H1 (cell line): Measurements from ENCODE around the gene WNT1. TPM values are rescaled to one million over a fixed set of nuclear protein-coding genes. Genes with fewer than 3 reads are reported as not detected.
A peak's percentile ranks its signal among the peaks of the same experiment; 100 is the strongest.

Experiments
- CTCF ChIA-PET: fragments of 300-600 bp; sonication (Branson Sonifier 250); formaldehyde crosslinking; loops from one replicate; lab custom pipeline; 2021; ENCODE audit not compliant: partially characterized antibody; lab: Charles Lee
- POLR2A ChIA-PET: fragments of 300-600 bp; sonication (Branson Sonifier 250); formaldehyde crosslinking; loops from one replicate; lab custom pipeline; 2021; ENCODE audit warnings: inconsistent platforms; ENCODE audit not compliant: partially characterized antibody; lab: Charles Lee
- DNase-seq, 2 experiments: peaks; one replicate each; pipeline versions ENCODE4 v3.0.0 to v3.0.0-alpha.2; 2010 to 2022; ENCODE audit warnings: low spot score in 2 of 2, low read depth in 1 of 2, mixed read lengths in 1 of 2
- FAIRE-seq: peaks from 2 replicates; lab custom pipeline; 2011; peaks lifted over from hg19 to GRCh38; lab: Jason Lieb, UNC
- H2AFZ ChIP-seq: 2 replicates; pipeline ENCODE4 v1.8.1; 2012; ENCODE audit warnings: low read length, inconsistent platforms
- H2AK5ac ChIP-seq: 2 replicates; pipeline ENCODE4 v1.6.1; 2013; ENCODE audit warnings: low read depth, low read length
- H2BK120ac ChIP-seq: replicated peaks from 2 replicates; pipeline ENCODE3; 2013; ENCODE audit warnings: low read depth, low read length, inconsistent platforms
- H2BK12ac ChIP-seq: 2 replicates; pipeline ENCODE4 v1.6.1; 2013; ENCODE audit warnings: low read depth, low read length
- H2BK15ac ChIP-seq: 2 replicates; pipeline ENCODE4 v1.6.1; 2013; ENCODE audit warnings: low read length
- H2BK20ac ChIP-seq: 2 replicates; pipeline ENCODE4 v1.6.1; 2013; ENCODE audit warnings: low read length
- H2BK5ac ChIP-seq: 2 replicates; pipeline ENCODE4 v1.6.1; 2013; ENCODE audit warnings: low read depth, low read length
- H3K14ac ChIP-seq: 2 replicates; pipeline ENCODE4 v1.6.1; 2013; ENCODE audit warnings: inconsistent platforms; ENCODE audit not compliant: insufficient read length
- H3K18ac ChIP-seq: 2 replicates; pipeline ENCODE4 v1.6.1; 2013; ENCODE audit warnings: low read length; ENCODE audit errors: extremely low read depth
- H3K23ac ChIP-seq: 2 replicates; pipeline ENCODE4 v1.6.1; 2013; ENCODE audit warnings: inconsistent platforms; ENCODE audit not compliant: insufficient read length
- H3K23me2 ChIP-seq: 2 replicates; pipeline ENCODE4 v1.6.1; 2013; ENCODE audit warnings: low read depth, low read length
- H3K27ac ChIP-seq: 2 replicates; pipeline ENCODE4 v1.6.1; 2011; ENCODE audit warnings: low read depth, low read length, inconsistent platforms
- H3K27me3 ChIP-seq, 4 experiments: replicated peaks in 1 of 4; 1 replicate in 1 of 4; 2 replicates in 3 of 4; pipeline versions ENCODE4 v1.6.1 to v1.8.1; 2011 to 2013; ENCODE audit warnings: low read length in 3 of 4, mild to moderate bottlenecking in 3 of 4, inconsistent platforms in 2 of 4, mixed read lengths in 2 of 4, moderate library complexity in 1 of 4; ENCODE audit not compliant: control insufficient read depth in 3 of 4, insufficient read depth in 3 of 4; ENCODE audit errors: extremely low read depth in 1 of 4
- H3K36me3 ChIP-seq, 4 experiments: 2 replicates each; pipeline versions ENCODE4 v1.6.1 to v1.8.1; 2011 to 2013; ENCODE audit warnings: mild to moderate bottlenecking in 4 of 4, low read length in 3 of 4, moderate library complexity in 2 of 4, control low read depth in 1 of 4, inconsistent platforms in 1 of 4; ENCODE audit not compliant: insufficient read depth in 4 of 4, control insufficient read depth in 2 of 4
- H3K4ac ChIP-seq: replicated peaks from 2 replicates; pipeline ENCODE3; 2013; ENCODE audit warnings: low read length, low read depth, mixed read lengths, inconsistent platforms; ENCODE audit not compliant: insufficient read length
- H3K4me1 ChIP-seq, 4 experiments: replicated peaks in 1 of 4; 1 replicate in 1 of 4; 2 replicates in 3 of 4; pipeline versions ENCODE4 v1.6.1 to v1.8.1; 2011 to 2013; ENCODE audit warnings: low read length in 3 of 4, inconsistent platforms in 2 of 4, mixed read lengths in 1 of 4; ENCODE audit not compliant: insufficient read depth in 4 of 4, control insufficient read depth in 3 of 4
- H3K4me2 ChIP-seq, 2 experiments: 2 replicates each; pipeline versions ENCODE4 v1.6.1 to v1.8.1; 2011 to 2013; ENCODE audit warnings: low read depth in 2 of 2, low read length in 2 of 2, control low read depth in 1 of 2, inconsistent platforms in 1 of 2, mild to moderate bottlenecking in 1 of 2; ENCODE audit not compliant: insufficient read depth in 1 of 2
- H3K4me3 ChIP-seq, 4 experiments: fragments of 200-600, 300-600 bp in 1 of 4; sonication (generic), shearing (Covaris generic), sonication (Bioruptor Twin) in 1 of 4; 2 replicates each; pipeline versions ENCODE4 v1.5.1 to v1.8.1; 2011 to 2016; ENCODE audit warnings: low read length in 4 of 4, low read depth in 3 of 4, control low read depth in 2 of 4, inconsistent platforms in 2 of 4, mild to moderate bottlenecking in 2 of 4, mixed read lengths in 1 of 4, moderate library complexity in 1 of 4; ENCODE audit not compliant: insufficient read depth in 2 of 4; ENCODE audit errors: extremely low read depth in 1 of 4
- H3K56ac ChIP-seq: replicated peaks from 2 replicates; pipeline ENCODE3; 2013; ENCODE audit warnings: low read depth, mild to moderate bottlenecking, mixed read lengths, low read length, inconsistent platforms; ENCODE audit not compliant: insufficient read length
- H3K79me1 ChIP-seq: 2 replicates; pipeline ENCODE4 v1.6.1; 2013; ENCODE audit warnings: low read depth, low read length, control low read depth
- H3K79me2 ChIP-seq, 2 experiments: 2 replicates each; pipeline versions ENCODE4 v1.6.1 to v1.8.1; 2012 to 2013; ENCODE audit warnings: low read length in 2 of 2, mild to moderate bottlenecking in 2 of 2, inconsistent platforms in 1 of 2; ENCODE audit not compliant: insufficient read depth in 2 of 2, control insufficient read depth in 1 of 2
- H3K9ac ChIP-seq, 4 experiments: replicated peaks in 1 of 4; 1 replicate in 1 of 4; 2 replicates in 3 of 4; pipeline versions ENCODE4 v1.6.1 to v1.8.1; 2011 to 2013; ENCODE audit warnings: low read depth in 3 of 4, low read length in 3 of 4, control low read depth in 2 of 4, mild to moderate bottlenecking in 2 of 4, moderate library complexity in 2 of 4, inconsistent platforms in 1 of 4; ENCODE audit errors: extremely low read depth in 1 of 4
- H3K9me3 ChIP-seq, 2 experiments: 2 replicates each; pipeline versions ENCODE4 v1.6.1 to v1.8.1; 2012 to 2013; ENCODE audit warnings: mild to moderate bottlenecking in 2 of 2, moderate library complexity in 2 of 2, control low read depth in 1 of 2, inconsistent platforms in 1 of 2, low read depth in 1 of 2, low read length in 1 of 2, mixed read lengths in 1 of 2; ENCODE audit not compliant: insufficient read depth in 2 of 2
- H4K20me1 ChIP-seq, 2 experiments: replicated peaks in 1 of 2; 2 replicates each; pipeline versions ENCODE3 to v1.8.1; 2011 to 2013; ENCODE audit warnings: inconsistent platforms in 2 of 2, low read length in 2 of 2, mild to moderate bottlenecking in 1 of 2; ENCODE audit not compliant: insufficient read depth in 2 of 2, control insufficient read depth in 1 of 2
- H4K5ac ChIP-seq: 2 replicates; pipeline ENCODE4 v1.6.1; 2013; ENCODE audit warnings: low read length, low read depth, mixed read lengths, inconsistent platforms; ENCODE audit not compliant: insufficient read length
- H4K8ac ChIP-seq: 2 replicates; pipeline ENCODE4 v1.8.0; 2013; ENCODE audit warnings: mild to moderate bottlenecking, moderate library complexity, low read length, inconsistent platforms; ENCODE audit not compliant: insufficient read depth; ENCODE audit errors: extremely low read depth
- H4K91ac ChIP-seq: replicated peaks from 2 replicates; pipeline ENCODE3; 2013; ENCODE audit warnings: low read length, mixed read lengths, inconsistent platforms; ENCODE audit not compliant: insufficient read length
- BRCA1 ChIP-seq: IDR thresholded peaks from 2 replicates; pipeline ENCODE4 v1.6.1; 2012; ENCODE audit warnings: low read depth, low read length, improper control_type of control experiment
- CHD1 ChIP-seq: IDR thresholded peaks from 2 replicates; pipeline ENCODE4 v1.6.1; 2012; ENCODE audit warnings: low read depth, low read length, improper control_type of control experiment
- GABPA ChIP-seq: IDR thresholded peaks from 2 replicates; pipeline ENCODE4 v1.6.1; 2011; ENCODE audit warnings: mild to moderate bottlenecking, low read length, moderate library complexity, borderline replicate concordance; ENCODE audit not compliant: insufficient read depth
- GTF2F1 ChIP-seq: IDR thresholded peaks from 2 replicates; pipeline ENCODE4 v1.6.1; 2012; ENCODE audit warnings: low read depth, low read length, improper control_type of control experiment, borderline replicate concordance
- KDM1A ChIP-seq: fragments of 200-600, 300-600 bp; sonication (generic); IDR thresholded peaks from 2 replicates; pipeline ENCODE4 v1.7.1; 2016; ENCODE audit warnings: mild to moderate bottlenecking, low read length, borderline replicate concordance
- POLR2A ChIP-seq, 2 experiments: IDR thresholded peaks; 1 replicate in 1 of 2; 2 replicates in 1 of 2; pipeline ENCODE4 v1.6.1; 2011; ENCODE audit warnings: low read depth in 2 of 2, low read length in 2 of 2, mild to moderate bottlenecking in 2 of 2; ENCODE audit errors: control extremely low read depth in 1 of 2
- SIRT6 ChIP-seq: IDR thresholded peaks from one replicate; pipeline ENCODE4 v1.7.1; 2012; ENCODE audit warnings: low read length, inconsistent platforms
- SP4 ChIP-seq: IDR thresholded peaks from 2 replicates; pipeline ENCODE4 v1.6.1; 2012; ENCODE audit warnings: low read length, inconsistent platforms
- TBP ChIP-seq: IDR thresholded peaks from 2 replicates; pipeline ENCODE4 v1.6.1; 2011; ENCODE audit warnings: low read depth, low read length, improper control_type of control experiment
- WGBS, 2 experiments: shearing (Covaris generic) in 1 of 2; methylation state at CpG; one replicate each; pipeline versions ENCODE4 v1.1.6 to v1.1.7; 2013 to 2015; ENCODE audit warnings: low lambda C conversion rate in 2 of 2, mixed read lengths in 2 of 2, inconsistent platforms in 1 of 2, low coverage in 1 of 2, missing lambda C conversion rate in 1 of 2; ENCODE audit not compliant: insufficient replicate concordance in 2 of 2, insufficient coverage in 1 of 2, insufficient read length in 1 of 2; ENCODE audit errors: extremely low coverage in 1 of 2, missing lambda C conversion rate in 1 of 2; 5-methylcytosine and 5-hydroxymethylcytosine counted together
- polyA plus RNA-seq, 7 experiments: library from polyadenylated mRNA; depleted of rRNA in 3 of 7; stranded (reverse) in 5 of 7; unstranded in 2 of 7; fragments of >200 nt in 5 of 7; fragments of 200-250 nt in 2 of 7; gene quantifications; 1 replicate in 5 of 7; 2 replicates in 1 of 7; 4 replicates in 1 of 7; pipeline versions ENCODE4 v1.2.1 to v1.2.3, GENCODE V29; 2011 to 2013; ENCODE audit warnings: missing spikeins in 2 of 7, mixed read lengths in 2 of 7
- total RNA-seq: library from RNA; stranded (reverse); fragmentation: NEBNext Ultra II Directional; extraction: Animal tissue kit (Norgen Biotek cat#: 25700); gene quantifications from 2 replicates; pipeline ENCODE4 v1.2.1, GENCODE V29; 2021

WNT1 gene
- total and polyA plus RNA-seq, 2 of the 8 experiments (the other 6 are each of a cell fraction or from before 2014, with no cell fraction given): not detected

DNA sequence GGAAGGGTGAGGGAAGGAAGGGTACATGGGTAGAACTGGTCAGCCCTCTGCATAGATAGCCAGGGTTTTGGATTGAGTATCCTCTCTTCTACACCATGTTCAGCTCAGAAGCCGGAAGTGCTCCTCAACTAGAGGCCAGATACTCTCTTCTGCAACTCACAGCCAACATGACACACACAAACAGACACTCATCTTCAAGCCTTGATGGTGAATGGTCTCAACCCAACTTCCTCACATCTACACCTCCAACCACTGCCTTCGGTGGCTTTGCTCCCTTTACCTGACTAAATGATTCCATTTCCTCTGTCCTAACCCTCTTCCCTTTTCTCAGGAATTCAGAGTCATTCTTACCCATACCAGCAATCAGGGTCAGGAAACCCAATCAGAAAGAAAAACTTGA lies 45.2 kb upstream of the WNT1 start:
- no peaks in the 10 kb centered on the region for H3K23me2 ChIP-seq
- H3K18ac ChIP-seq: no peak overlapping the region
- H2BK15ac ChIP-seq: no peak overlapping the region
- DNase-seq (no peak), FAIRE-seq (no peak)
- H3K4me3 ChIP-seq: no peak overlapping the region
- H3K9ac ChIP-seq: peak overlapping the region in 1 of 4 experiments; percentile 21; a peak in 1 of 7 replicates
- H2AK5ac ChIP-seq: no peak overlapping the region
- H3K4me2 ChIP-seq: no peak overlapping the region
- no peak overlapping the region for H3K27ac ChIP-seq
- no peak overlapping the region for H3K14ac ChIP-seq
- peaks cover 22 to 68% (median 36%) of the 10 kb centered on the region in 4 experiments for H3K36me3 ChIP-seq
- H2BK20ac ChIP-seq: no peak overlapping the region
- H3K23ac ChIP-seq: no peak overlapping the region
- no peak overlapping the region for H4K5ac ChIP-seq
- no peaks in the 10 kb centered on the region for H3K27me3 ChIP-seq
- no peaks in the 10 kb centered on the region for H3K79me2 ChIP-seq
- H3K9me3 ChIP-seq: no peaks in the 10 kb centered on the region
- CTCF ChIA-PET: interaction anchor here (0.7 to 20.2 kb wide), 10 partner anchors 8 to 117 kb away, joined by 3 to 280 read pairs (median 4); partner anchors contain the start of genes ARF3, FKBP11 and WNT1
- no peak overlapping the region for H3K56ac ChIP-seq
- H2AFZ ChIP-seq: no peak overlapping the region
- no peak overlapping the region for H2BK5ac ChIP-seq
- H4K91ac ChIP-seq: no peak overlapping the region
- H4K20me1 ChIP-seq: peaks cover 15 to 16% of the 10 kb centered on the region in 2 experiments
- no peaks in the 10 kb centered on the region for H3K79me1 ChIP-seq
- no peak overlapping the region for H4K8ac ChIP-seq
- no peak overlapping the region for H3K4ac ChIP-seq
- no peak overlapping the region for H2BK12ac ChIP-seq
- no peaks in the 10 kb centered on the region for H3K4me1 ChIP-seq
- H2BK120ac ChIP-seq: no peak overlapping the region
- POLR2A ChIA-PET: interaction anchor here (0.6 to 8.6 kb wide), 3 partner anchors 10 to 73 kb away, joined by 3 to 49 read pairs (median 4); partner anchors contain the start of gene FKBP11
- 88% methylated on average over 2 of the region's 2 CpGs; no CpG with 5 or more reads in 1 of the 2 experiments for WGBS, 2 experiments
- TF ChIP-seq KDM1A (no peak), POLR2A (IDR thresholded peaks at IDR 0.05; ENCODE audit: control extremely low read depth in 1 of 2, low read depth in 2 of 2, low read length in 2 of 2) (no peak), TBP (no peak), SIRT6 (no peak), GTF2F1 (no peak), SP4 (no peak), GABPA (no peak), CHD1 (no peak), BRCA1 (no peak)
